Tongue (tissue), 2 donors: ENCODE data around the gene LANCL3. TPM values are rescaled to one million over a fixed set of nuclear protein-coding genes. Genes with fewer than 3 reads are reported as not detected.
"Not testable (repeated sequence)": the region's sequence is repeated elsewhere in the genome, so short reads cannot be mapped to it uniquely, and the experiment has no call there.

ENCODE experiments used
- DNase-seq: peaks from one replicate; pipeline ENCODE4 v3.0.0-alpha.2; 2015
- total RNA-seq: library from RNA; depleted of rRNA; stranded (reverse); fragments of >200 nt; gene quantifications from one replicate; pipeline ENCODE4 v1.2.3, GENCODE V29; 2014

LANCL3 gene
- total RNA-seq, 1 donor from 2014 or later, result 0.51 TPM

DNA sequence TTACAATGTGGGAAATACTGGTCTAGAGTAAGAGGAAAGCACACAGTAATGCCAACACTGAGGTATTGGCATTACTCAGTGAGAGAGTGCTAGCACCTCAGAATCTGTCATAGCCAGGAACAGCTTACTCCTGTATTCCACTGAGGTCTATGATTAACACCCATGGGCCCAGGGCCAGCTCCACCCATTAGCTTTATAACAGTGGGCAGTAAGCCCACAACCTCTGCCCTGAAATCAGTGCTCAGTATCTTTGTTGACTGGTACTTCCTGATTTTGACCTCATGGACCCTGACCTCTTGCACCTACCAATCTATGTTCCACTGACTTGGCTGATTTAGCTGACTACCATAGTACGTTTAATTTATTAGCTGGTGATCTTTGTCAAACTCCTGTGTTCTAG, 56.1 kb downstream of the LANCL3 start:
- DNase-seq, result no peak

DNA sequence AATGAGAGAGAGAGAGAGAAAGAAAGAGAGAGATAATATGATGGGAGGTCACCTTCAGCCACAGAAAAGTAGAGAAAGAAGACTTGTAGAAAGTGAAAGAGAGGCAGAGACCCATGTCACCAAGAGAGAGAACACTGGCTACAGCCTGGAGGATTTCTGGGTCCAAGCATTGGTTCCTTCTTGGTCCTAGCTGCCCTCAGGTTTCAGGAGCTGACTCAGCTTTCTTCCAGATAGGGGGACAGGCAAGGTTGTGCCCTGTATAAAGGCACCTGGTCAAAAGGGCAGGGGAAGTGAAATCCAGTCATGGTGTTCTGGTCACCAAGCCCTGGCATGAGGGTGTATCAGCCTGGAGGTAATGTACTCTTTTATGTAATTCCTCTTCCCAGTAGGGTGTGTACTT, 66.6 kb downstream of the LANCL3 start:
- DNase-seq, result no peak

DNA sequence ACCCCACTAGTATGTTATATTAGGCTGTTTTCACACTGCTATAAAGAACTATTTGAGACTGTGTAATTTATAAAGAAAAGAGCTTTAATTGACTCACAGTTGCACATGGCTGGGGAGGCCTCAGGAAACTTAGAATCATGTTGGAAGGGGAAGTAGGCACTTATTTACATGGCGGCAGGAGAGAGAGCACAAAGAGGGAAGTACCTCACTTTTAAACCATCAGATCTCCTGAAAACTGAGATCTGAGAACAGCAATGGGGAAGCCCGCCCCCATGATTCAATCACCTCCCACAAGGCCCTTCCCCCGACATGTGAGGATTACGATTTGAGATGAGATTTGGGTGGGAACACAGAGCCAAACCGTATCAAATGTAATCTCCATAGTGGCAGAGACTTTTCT, 68.7 kb downstream of the LANCL3 start:
- DNase-seq, result no peak

DNA sequence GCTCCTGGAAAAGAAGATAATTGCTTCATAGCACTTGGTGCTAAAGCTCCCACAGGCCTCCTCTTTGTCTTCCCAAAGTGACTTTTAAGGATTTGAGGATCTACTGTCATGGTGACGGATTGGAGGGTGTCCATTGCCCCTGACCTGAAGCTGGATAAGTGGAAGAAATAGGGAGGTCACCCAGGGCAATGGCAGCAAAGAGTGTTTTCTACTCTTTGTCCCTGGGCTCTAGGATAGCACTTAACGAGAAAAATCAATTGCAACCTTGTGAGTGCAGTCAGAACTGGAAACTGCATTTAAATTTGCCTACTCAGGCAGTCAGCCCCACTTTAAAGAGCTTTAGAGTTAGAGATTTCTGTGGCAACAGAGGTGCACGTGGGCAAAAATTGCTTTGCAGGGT, 70.4 kb downstream of the LANCL3 start:
- no peak for DNase-seq

DNA sequence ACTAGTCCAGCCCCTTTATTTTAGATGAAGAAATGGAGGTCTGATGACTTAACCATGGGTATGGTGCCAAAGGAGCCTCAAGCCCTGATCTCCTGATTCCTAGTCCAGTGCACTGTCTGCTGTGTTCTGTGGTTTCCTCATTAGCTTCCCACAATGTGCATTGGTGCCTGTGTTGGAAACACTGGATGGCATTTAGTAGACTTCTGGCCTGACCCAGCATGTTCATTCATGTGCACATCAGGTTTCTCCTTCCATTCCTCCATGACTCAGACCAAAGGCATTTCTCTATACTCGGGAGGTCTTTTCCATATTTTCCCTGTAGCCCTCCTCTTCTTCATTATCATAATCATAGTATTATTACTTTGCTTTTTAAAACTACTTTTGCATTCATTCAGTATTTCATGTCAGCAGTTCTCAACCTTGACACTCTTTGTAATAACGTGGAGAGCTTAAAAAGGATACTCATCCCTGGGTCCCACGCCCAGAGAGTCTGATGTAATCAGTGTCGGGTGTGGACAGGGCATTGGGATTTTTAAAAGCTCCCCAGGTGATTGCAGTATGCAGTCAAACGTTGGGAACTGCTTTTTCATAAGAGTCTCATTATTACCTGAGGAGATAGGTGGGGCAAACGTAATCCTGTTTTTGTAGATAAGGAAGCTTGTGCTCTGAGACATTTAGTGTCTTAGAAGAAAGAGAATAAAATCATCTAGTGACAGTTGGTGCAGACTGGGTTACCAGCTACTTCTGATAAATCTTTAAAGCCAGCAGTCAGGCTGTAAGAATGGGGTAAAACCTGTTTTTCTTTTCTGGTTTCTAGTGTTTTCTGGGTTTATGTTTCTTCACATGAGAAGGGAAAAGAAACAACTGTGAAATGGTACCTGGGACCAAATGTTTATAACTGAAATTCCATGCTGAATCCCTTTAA, 73.2 kb downstream of the LANCL3 start:
- peak; percentile 0 for DNase-seq

DNA sequence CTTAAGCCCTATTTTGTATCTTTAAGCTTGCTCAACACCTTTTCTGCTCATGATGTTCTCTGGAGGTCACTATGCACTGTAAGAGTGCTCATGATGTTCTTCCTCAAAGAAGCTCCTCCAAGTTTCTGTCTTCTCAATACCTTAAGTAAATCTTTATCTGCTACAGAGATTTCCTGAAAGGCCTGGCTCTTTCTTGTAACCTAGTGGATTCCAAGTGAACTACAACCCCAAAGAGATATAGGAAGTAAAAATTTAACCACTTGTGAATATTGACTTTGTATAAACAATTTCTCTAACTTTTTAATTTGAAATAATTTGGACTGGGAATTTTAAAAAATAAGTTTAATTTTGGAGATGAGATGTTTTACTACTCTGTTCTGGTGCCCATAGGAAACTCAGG, 74.8 kb downstream of the LANCL3 start:
- DNase-seq, result no peak

DNA sequence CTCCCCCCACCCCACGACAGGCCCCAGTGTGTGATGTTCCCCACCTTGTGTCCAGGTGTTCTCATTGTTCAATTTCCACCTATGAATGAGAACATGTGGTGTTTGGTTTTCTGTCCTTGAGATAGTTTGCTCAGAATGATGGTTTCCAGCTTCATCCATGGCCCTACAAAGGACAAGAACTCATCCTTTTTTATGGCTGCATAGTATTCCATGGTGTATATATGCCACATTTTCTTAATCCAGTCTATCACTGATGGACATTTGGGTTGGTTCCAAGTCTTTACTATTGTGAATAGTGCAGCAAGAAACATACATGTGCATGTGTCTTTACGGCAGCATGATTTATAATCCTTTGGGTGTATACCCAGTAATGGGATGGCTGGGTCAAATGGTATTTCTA, 79.4 kb downstream of the LANCL3 start:
- not testable (repeated sequence) for DNase-seq

DNA sequence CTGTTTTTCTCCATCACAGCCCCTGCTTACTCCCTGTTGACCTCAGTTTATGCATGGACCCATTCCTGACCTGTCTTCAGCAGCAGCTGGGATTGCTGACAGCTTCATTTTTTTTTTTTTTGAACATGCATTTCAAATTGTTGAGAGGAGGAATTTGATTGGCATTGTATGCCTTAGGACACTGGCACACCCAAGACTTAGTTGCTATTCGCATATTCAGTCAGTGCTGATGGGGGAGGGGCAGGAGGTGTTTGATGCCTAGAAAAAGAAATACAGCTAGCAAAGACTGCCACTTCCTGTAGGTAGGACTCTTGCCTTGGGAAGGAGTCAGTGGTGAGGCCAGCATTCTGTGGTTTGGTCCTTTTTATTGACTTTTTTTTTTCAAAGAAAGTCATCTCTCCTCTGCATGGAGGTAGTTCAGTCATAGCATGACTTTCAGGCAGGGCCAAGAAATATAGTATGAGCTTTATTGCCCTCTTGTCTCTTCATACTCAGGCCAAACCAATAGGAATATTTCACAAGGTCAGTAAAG, 80.5 kb downstream of the LANCL3 start:
- DNase-seq, result no peak

DNA sequence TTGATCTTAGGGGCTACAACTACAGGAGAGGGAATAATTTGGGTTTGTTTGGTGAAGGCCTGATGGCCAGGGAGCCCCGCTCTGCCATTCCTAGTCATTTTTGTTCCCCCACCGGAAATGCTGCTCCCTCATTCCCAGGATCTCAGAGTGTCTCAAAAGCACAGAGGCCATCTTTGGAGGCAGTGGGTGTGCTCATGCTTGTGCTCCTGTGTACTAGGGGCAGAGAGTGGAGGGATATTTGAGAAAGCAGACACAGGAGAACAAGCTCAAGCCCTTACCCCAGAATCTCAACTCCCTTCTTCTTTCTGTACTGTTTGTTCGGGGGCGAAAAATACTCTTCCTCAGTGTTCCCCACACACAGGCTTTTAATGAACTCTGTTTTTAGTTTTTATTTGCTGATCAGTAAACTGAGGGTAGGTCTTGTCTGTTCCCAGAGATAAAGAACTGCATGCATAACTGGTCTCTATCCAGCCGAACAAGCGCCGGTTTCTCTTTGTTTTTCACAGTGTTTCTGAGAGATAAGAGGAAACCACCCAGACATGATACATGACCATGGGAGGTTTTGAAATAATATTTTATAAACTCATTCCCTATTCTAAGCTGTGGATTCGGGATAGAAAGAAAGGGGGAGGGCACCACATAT, 81.2 kb downstream of the LANCL3 start:
- DNase-seq, result no peak

DNA sequence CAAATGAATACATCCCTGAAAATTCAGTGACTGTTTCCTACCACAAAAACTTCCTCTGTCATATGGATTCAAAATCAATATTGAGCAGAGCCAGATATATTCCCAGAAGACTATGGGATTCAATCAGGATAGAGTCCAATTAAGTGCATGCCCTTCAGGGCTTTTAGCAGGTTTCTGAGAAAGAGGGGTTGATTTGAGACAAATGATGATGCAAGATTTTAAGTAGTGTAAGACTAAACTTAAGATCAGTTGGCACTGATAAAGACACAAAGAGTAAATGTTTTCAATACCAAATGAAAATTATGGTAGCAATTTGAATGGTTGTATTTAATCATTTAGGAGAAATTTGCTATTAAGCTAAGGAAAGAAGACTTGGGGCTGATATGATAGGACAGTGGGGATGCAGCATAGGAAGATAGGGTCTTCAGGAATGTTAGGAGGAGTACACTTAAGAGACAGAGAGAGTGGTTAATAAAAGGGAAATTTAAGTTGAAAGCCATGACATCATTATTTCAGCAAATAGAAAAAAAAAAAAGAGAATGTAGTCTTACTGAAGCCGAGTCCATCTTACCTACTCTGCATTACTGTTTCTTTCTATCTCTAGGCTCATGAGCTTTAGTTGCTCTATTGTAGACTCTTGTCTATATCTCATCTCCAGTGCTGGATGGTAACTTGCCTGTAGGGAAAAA, 82.1 kb downstream of the LANCL3 start:
- DNase-seq, result no peak

DNA sequence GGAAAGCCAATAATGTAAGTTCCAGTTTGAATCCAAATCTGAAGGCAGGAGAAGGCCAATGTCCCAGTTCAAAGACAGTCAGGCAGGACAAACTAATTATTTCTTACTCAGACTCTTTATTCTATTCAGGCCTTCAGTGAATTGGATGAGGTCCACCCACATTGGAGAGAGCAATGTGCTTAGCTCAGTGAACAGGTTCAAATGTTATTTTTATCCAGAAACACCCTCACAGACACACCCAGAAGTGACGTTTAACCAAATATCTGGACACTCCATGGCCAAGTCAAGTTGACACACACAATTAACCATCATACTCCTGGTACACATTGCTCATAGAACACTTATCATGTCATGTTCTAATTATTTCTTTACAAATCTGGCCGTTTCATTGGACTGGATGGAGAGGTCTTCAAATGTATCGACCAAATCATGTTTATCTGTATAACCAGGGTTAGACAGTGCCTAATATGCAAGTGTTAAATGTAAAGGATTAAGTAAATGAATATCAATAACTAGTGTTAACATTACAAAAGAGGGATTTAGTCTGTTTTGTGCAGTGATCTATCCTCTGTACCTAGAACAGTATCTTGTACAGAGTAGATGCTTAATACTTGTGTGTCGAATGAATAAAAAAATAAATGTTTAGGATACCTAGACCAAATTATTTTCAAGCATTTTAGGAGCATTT, 87.0 kb downstream of the LANCL3 start:
- DNase-seq, result no peak

DNA sequence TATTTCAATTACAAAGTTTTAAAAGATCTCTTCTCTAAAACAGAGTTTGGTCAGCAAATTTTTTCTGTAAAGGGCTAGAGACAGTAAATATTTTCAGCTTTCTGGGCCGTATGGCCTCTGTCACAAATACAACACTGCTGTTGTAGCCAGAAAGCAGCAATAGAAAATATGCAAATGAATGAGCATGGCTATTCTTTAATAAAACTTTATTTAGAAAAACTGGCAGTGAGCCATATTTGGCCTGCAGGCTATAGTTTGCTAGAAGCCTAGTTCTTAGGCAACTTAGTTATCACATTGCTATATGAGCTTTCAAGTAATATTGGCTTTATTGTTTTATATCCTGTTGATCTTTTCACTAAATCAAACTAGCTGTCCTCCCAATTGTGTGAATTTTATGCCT, 87.6 kb downstream of the LANCL3 start:
- no peak for DNase-seq

DNA sequence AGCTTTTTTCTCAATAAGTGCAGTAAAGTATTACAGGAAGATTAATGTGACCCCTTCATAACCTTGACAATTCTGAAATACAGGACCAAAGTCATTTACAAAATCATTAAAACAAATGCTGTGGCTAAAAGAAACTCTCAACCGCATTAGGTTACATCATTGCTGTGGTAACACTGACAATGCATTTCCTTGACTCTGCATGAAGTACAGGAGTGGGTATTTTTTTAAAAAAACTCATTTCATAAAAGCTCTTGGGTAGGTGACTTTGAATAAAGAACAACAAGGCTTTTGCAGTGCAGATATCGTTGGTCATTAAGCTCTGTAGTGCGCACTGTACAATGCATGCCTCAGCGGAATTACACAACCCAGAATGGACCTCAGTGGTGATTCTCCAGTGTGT, 90.7 kb downstream of the LANCL3 start:
- DNase-seq, result no peak

DNA sequence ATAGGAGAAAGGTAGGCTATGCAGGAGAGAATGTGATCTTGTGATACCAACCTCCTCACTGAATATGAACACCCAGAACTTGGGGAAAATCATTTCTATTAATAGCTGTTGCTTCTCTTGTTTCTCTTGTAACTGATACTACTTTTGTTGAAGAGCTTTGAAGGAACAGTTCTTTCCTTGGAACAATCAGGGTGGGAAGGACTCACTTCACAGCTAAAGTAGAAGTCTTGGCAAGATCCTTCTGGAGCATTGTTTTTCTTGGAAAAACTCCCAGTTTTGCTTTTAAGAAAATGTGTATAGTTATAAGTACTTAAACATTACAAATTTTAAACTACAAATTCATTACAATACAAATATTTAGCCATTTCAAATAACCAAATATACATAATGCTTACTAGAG, 95.1 kb downstream of the LANCL3 start:
- peak; percentile 12 for DNase-seq

DNA sequence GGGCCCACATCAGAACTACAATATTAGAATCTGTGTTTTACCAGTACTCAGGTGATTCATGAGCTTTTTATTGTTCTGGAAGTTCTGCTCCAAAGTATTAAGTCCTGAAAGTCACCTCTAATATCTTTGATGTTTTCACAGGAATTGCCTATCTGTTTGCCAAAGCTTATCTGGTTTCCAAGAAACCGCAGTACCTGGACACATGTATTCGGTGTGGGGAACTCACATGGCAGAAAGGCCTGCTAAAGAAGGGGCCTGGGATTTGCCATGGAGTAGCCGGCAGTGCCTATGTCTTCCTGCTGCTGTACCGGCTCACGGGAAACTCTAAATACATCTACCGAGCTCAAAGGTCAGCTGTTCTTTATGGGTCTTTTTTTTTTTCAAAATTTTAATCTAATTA, 95.7 kb downstream of the LANCL3 start:
- DNase-seq, result no peak

DNA sequence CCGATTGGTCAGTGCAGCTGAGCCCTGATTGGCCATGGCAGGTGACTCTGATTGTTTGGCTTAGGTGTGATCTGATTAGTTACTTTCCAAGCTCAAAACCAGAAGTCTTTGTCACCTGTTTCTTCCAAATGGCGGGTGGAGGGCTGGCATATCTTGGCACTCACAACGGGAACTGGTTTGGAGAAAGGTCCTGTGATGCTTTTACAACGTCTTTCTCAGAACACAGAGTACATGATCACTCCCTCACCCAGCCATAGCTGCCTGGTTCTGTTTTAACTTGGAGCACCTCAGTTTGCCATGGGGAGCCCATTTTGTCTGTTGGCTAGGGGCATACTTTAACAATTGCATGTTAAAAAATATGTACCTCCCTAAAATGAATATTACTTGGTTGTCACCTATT, 101.1 kb downstream of the LANCL3 start:
- DNase-seq, result no peak

DNA sequence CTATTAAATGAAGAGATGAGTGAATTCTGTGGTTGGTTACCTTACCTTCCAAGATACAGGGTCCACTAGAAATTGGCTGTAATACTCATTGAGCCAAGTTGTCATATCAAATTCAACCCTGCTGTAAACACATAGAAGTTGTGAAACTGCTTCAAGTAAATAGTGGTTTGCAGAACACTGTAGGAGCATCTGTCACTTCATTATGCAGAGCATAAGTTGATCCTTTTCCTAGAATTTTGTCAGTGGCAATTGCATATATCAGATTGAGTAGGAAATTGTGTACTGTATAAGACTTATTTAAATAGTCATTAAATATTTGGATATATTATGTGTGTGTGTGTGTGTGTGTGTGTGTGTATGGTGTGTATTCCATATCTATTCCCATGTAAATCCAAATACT, 105.3 kb downstream of the LANCL3 start:
- DNase-seq, result no peak

DNA sequence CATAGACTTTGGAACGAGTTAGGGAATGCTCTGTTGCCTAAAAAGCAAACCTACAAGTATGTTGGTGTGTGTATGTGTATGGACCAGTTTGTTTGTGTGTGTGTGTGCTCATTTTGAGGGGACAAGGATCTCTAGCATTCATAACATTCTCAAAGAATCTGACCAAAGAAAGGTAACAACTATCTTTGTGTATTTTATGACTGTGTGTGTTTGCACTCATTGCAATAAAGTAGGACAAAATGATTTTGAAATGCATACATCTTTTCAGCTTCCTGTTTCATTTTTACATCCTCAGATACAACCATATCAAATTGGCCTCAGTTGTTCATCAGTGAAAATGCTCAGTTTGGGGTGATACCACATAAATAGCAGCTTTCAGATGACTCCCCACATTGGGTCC, 105.8 kb downstream of the LANCL3 start:
- no peak for DNase-seq

DNA sequence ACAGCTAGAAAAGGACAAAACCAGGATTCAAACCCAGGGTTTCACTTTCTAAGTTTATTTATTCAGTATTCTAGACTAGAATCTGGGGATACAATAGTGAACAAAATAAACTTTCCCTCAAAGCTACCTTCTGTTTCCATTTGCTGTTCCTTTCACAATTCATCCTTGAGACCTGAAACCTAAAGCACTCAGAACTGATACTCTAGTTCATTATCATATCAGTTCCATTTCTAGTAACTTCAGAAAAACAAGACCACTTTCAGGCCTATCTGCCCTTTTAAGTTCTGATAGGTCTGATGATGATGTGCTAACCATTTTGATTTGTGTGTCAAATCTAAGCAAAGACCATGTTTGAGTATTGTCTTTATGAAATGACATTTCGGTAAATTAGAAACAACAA, 106.3 kb downstream of the LANCL3 start:
- no peak for DNase-seq

DNA sequence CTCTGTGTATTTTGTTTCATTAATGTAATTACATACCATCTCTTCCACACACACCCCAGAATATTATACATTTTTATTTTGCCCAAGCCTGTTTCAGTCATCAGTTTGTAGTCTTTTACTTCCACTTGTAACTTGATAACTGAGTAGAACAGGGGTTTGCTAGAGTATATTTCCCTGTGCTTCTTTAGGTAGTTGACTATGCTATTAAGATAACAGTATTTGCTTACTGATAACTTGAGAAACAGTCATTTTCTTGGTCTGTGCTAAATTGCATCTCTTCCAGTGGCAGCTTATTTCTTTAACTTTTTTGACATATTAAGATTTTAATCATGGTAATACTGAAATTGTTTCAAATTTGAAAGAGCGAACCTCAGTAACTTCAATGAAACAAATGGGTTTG, 107.1 kb downstream of the LANCL3 start:
- DNase-seq, result no peak

DNA sequence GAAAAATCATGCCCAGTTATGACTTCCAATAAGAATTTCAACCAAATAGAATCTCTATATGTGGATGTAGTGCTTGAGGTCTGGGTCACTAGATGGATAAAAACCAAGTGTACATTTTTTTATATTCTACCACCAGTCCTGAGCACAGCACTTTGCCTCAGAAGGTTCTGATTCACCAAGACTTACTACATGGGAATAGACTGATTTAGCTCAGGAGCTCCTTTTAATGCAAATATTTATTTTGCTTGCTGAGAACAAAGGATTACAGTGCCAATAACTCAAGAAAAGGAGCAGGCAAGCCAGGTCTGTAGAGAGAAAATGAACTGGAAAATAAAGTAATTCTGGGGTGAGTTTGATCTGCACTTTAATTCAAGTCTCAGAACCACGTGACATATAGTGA, 107.8 kb downstream of the LANCL3 start:
- no peak for DNase-seq

DNA sequence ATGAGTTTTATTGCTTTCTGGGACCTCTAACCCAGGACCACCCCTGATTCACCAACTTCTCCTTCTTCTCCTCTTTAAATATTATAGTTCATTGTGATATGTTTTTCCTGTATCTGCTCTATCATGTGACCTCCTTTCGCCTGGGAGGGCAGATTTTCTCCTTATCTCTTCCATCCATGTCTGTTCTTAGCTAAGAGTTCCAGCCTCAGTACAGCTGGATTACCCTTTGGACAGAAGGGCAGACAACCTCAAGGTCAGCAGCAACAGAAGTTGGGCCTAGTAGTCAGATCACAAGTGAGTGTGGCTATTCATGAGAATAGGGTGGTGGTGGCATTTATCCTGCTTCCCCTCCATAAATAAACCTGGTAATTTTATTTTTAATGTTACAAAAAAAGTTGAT, 108.4 kb downstream of the LANCL3 start:
- DNase-seq, result no peak
